Gastroesophageal sphincter (tissue), 4 donors: Measurements from ENCODE around the gene NMNAT1. TPM values are rescaled to one million over a fixed set of nuclear protein-coding genes. Genes with fewer than 3 reads are reported as not detected.

Source experiments
- ATAC-seq: fragments of 150-250 bp; one replicate; pipeline ENCODE4 v1.9.1; 2016; ENCODE audit warnings: mild to moderate bottlenecking, moderate library complexity
- H3K27ac ChIP-seq, 4 donors: fragments of 200-600 bp; sonication (generic) in 3 of 4; 1 replicate in 3 of 4; 2 replicates in 1 of 4; pipeline ENCODE4 v1.5.1; 2016 to 2019
- H3K27me3 ChIP-seq: fragments of 200-600 bp; sonication (generic); one replicate; pipeline ENCODE4 v1.5.1; 2019
- H3K36me3 ChIP-seq, 2 donors: fragments of 200-600 bp; sonication (generic); one replicate each; pipeline ENCODE4 v1.5.1; 2019; ENCODE audit warnings: control low read depth in 1 of 2
- H3K4me1 ChIP-seq, 3 donors: fragments of 200-600 bp; sonication (generic); 1 replicate in 2 of 3; 2 replicates in 1 of 3; pipeline ENCODE4 v1.5.1; 2016 to 2019; ENCODE audit warnings: control low read depth in 2 of 3
- H3K4me3 ChIP-seq, 2 donors: fragments of 200-600 bp; sonication (generic); one replicate each; pipeline ENCODE4 v1.5.1; 2019; ENCODE audit warnings: mild to moderate bottlenecking in 1 of 2, moderate library complexity in 1 of 2
- H3K9me3 ChIP-seq, 3 donors: fragments of 200-600 bp; sonication (generic); one replicate each; pipeline ENCODE4 v1.5.1; 2017 to 2019; ENCODE audit warnings: control low read depth in 2 of 3
- CTCF ChIP-seq, 4 experiments: fragments of 200-600 bp in 2 of 4; fragments of 450-650 bp in 2 of 4; sonication (generic) in 1 of 4; IDR thresholded peaks; one replicate each; pipeline ENCODE4 v1.5.1; 2017 to 2019; ENCODE audit warnings: antibody characterized with exemption in 4 of 4, mild to moderate bottlenecking in 2 of 4, moderate library complexity in 2 of 4
- EP300 ChIP-seq: sonication (generic); formaldehyde crosslinking; IDR thresholded peaks from one replicate; pipeline ENCODE4 v1.6.1; 2017; ENCODE audit warnings: antibody characterized with exemption, mild to moderate bottlenecking
- POLR2A ChIP-seq, 2 donors: fragments of 450-650 bp; IDR thresholded peaks; one replicate each; pipeline ENCODE4 v1.6.1; 2017; ENCODE audit warnings: antibody characterized with exemption in 2 of 2, mild to moderate bottlenecking in 2 of 2, moderate library complexity in 1 of 2
- POLR2AphosphoS5 ChIP-seq: sonication (generic); formaldehyde crosslinking; IDR thresholded peaks from one replicate; pipeline ENCODE4 v1.6.1; 2017; ENCODE audit warnings: antibody characterized with exemption
- WGBS, 2 donors: methylation state at CpG; one replicate each; pipeline ENCODE4 v1.1.5; 2018; ENCODE audit warnings: low coverage in 1 of 2; 5-methylcytosine and 5-hydroxymethylcytosine counted together
- total RNA-seq, 4 donors: library from RNA; depleted of rRNA; stranded (reverse); fragments of >200 nt; gene quantifications; one replicate each; pipeline ENCODE4 v1.1.0, GENCODE V29; 2016

NMNAT1 gene
- total RNA-seq, 4 donors from 2014 or later, result 6.1 to 12.6 (median 9.7) TPM

DNA sequence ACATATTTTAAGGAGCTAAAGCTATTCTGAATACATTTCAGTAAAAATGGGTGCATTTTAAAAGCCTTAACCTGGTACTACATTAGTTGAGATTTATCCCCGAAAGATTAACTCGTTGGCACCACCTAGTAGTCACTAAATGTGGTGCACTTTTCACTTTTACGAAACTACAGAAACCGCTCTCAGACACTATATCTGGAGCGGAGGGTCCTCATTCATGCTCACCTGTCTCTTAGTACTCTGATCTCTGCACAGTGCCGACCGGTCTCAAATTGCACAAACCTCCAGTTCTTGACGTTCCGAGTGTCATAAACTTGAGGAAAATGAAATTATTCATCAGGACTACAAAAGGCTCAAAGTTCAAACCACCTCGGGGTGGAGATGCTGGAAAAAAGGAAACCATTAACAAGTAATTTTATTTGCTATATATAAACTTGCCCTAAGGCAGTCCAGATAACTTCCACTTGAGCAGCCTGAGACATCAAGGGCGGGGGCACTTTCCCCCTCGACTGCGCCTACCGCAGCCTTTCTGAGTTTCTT is 806 bp upstream of the NMNAT1 start:
- peak overlapping the region; percentile 76 to 92 (median 84) for H3K27ac ChIP-seq
- TF ChIP-seq EP300 (no peak), POLR2A (IDR thresholded peaks at IDR 0.05) (no peak), CTCF (IDR thresholded peaks at IDR 0.05) (peak in 3 of 4 experiments; percentile 49 to 52 (median 52)), POLR2AphosphoS5 (no peak)
- peaks cover 0 to 37% (median 10%) of the 10 kb centered on the region in 3 donors for H3K4me1 ChIP-seq
- no peak for ATAC-seq
- H3K36me3 ChIP-seq, result peaks cover 0 to 35% of the 10 kb centered on the region in 2 donors
- peak overlapping the region; percentile 54 to 70 for H3K4me3 ChIP-seq
- no peaks in the 10 kb centered on the region for H3K9me3 ChIP-seq
- 0 to 1% methylated on average over 14 of the region's 14 CpGs for WGBS, 2 donors
- no peaks in the 10 kb centered on the region for H3K27me3 ChIP-seq

DNA sequence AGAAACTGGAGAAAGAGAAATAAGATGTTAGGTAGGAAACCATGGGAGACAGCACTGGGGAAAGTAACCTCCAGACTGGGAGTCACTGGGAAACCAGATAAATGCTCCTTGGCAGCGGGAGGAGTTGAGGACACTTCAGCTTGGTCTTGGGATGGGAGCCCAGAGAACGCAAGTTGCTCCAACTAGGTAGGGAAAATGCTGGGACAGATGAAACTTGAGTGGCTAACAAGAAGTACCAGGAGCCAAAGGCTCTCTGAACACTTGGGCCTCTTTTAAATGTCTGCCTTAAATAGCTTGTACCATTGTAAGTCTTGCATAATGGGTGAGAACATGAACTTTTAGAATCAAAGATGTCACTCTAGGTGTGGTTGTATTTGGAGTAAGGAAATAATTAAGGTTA is 3.0 kb downstream of the NMNAT1 start:
- 94 to 100% methylated on average over 2 of the region's 2 CpGs for WGBS, 2 donors
- Histone ChIP-seq H3K27ac (no peak overlapping the region), H3K4me3 (no peak overlapping the region), H3K4me1 (peaks cover 0 to 46% (median 12%) of the 10 kb centered on the region in 3 donors), H3K9me3 (no peaks in the 10 kb centered on the region), H3K36me3 (peaks cover 0 to 11% of the 10 kb centered on the region in 2 donors), H3K27me3 (no peaks in the 10 kb centered on the region)
- ATAC-seq, result no peak
- no peak for TF ChIP-seq EP300
- TF ChIP-seq POLR2A (IDR thresholded peaks at IDR 0.05), result no peak
- TF ChIP-seq CTCF (IDR thresholded peaks at IDR 0.05), result no peak
- TF ChIP-seq POLR2AphosphoS5, result no peak

DNA sequence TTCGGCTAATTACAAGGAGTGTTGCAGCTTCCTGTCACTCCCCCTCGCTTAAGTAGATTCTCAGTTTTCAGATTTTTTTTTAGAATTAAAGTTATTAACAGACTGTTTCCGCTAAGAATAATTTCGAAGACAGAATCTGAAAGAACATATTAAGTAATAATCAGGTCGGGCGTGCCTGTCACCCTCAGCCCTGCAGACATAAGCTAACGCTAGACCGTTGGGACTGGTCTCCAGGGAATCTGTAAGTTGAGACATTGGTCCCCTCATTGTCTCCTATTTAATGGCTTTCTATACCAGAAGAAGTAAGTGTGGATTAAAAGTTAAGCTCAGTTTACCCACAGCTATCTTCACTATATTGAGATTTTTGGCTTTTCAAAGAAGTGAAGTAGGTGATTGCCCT is 14.5 kb downstream of the NMNAT1 start:
- H3K27me3 ChIP-seq, result no peaks in the 10 kb centered on the region
- no peak overlapping the region for H3K4me3 ChIP-seq
- no peaks in the 10 kb centered on the region for H3K36me3 ChIP-seq
- H3K27ac ChIP-seq, result no peak overlapping the region
- WGBS, 2 donors, result 88 to 89% methylated on average over 6 to 8 of the region's 8 CpGs
- no peaks in the 10 kb centered on the region for H3K4me1 ChIP-seq
- H3K9me3 ChIP-seq, result no peaks in the 10 kb centered on the region
- no peak for ATAC-seq
- no peak for TF ChIP-seq CTCF (IDR thresholded peaks at IDR 0.05)
- TF ChIP-seq EP300, result no peak
- TF ChIP-seq POLR2AphosphoS5, result no peak
- no peak for TF ChIP-seq POLR2A (IDR thresholded peaks at IDR 0.05)

DNA sequence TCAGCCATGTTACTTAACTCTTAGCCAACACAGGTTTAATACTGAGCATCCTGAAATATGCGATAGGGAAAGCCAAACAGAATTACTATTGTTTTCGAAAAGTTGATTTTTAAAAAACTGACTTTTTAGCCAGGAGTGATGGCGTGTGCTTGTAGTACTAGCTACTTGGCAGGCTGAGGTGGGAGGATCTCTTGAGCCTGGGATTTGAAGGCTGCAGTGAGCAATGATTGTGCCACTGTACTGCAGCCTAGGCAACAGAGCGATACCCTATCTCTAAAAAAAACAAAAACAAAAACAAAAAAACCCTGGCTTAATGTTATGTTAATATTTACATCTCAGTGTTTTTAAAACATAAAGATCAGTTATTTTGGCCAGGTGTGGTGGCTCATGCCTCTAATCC is 16.7 kb downstream of the NMNAT1 start:
- ATAC-seq, result no peak
- H3K9me3 ChIP-seq, result no peaks in the 10 kb centered on the region
- no peaks in the 10 kb centered on the region for H3K4me1 ChIP-seq
- H3K4me3 ChIP-seq, result no peak overlapping the region
- 45 to 85% methylated on average over 3 to 4 of the region's 4 CpGs for WGBS, 2 donors
- H3K27me3 ChIP-seq, result no peaks in the 10 kb centered on the region
- peaks cover 0 to 5% of the 10 kb centered on the region in 2 donors for H3K36me3 ChIP-seq
- TF ChIP-seq POLR2AphosphoS5 (no peak), CTCF (IDR thresholded peaks at IDR 0.05) (no peak), POLR2A (IDR thresholded peaks at IDR 0.05) (no peak)
- H3K27ac ChIP-seq, result no peak overlapping the region

DNA sequence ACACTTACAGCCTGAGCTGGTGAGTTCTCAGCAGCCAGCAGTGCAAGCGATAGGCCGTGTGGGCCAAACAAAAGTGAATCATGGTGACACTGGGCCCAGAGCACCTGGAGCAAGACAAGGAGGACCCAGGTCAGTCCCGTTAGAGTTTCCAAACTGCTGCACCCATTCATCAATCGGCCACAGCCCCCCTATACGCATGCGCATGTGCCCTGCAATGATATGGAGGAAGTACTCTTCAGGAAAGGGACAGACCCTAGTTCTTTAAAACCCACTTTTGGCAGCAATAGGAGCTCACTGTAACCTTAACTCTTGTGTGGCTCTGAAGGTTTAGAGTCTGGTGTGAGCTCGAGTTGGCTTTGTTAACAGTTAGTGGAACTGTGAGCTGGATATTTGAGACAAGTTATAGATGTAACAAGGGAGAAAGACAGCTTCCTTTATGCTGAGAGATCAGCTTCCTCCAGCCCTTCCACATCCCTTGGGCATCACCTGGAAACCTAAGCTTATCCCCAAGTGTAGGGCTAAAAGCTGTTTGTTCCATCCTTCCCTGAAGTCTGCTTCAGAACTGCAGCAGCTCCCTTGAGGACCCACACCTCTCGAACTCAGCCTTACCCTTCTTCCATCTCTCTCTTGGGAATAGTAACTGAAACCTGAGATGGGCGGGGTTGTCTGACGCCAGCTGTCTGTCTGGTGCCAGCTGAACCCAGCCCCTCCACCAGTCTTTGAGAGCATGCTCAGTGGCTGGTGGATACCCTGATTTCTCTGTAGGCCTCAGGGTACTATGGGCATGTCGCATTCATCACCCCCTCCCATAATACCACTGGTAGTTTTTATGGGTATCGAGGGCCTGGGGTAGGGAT is 17.7 kb downstream of the NMNAT1 start:
- no peak for ATAC-seq
- TF ChIP-seq EP300, result no peak
- no peak for TF ChIP-seq CTCF (IDR thresholded peaks at IDR 0.05)
- TF ChIP-seq POLR2A (IDR thresholded peaks at IDR 0.05), result no peak
- TF ChIP-seq POLR2AphosphoS5, result no peak
- Histone ChIP-seq H3K27ac (no peak overlapping the region), H3K4me3 (no peak overlapping the region), H3K4me1 (no peaks in the 10 kb centered on the region), H3K27me3 (no peaks in the 10 kb centered on the region), H3K36me3 (peaks cover 0 to 5% of the 10 kb centered on the region in 2 donors), H3K9me3 (no peaks in the 10 kb centered on the region)
- 71 to 75% methylated on average over 7 to 9 of the region's 12 CpGs for WGBS, 2 donors
